NCI-H748 treated with DMSO at 0.1 percent for 48 hours (cell line): ENCODE data around the gene PTPRN2.

ENCODE experiments used
- DNase-seq: peaks from one replicate; lab custom pipeline; 2025; lab: John Stamatoyannopoulos, UW

PTPRN2 gene

GRCh38 chr7:157769526-157770215 lies 818.0 kb downstream of the PTPRN2 start:
- no peak for DNase-seq

DNA sequence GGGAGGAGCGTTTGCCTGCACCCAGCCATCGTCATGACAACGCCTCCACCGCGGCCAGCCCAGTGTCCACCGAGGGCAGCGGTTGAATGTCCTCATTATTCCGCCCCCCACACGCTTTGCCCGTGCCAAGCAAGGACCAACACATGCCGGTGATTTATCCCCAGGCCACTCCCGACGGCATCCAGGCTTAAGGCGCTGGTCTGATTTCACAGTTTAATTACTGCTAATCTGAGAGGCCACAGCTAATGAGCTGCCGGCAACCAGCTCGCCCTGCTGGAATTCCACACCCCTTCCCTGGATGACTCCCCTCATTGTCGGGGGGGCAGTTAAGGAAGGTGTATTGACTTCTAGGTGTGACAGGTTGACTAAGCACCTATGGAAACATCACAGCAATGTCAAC lies 818.5 kb downstream of the PTPRN2 start:
- DNase-seq = peak; percentile 65

DNA sequence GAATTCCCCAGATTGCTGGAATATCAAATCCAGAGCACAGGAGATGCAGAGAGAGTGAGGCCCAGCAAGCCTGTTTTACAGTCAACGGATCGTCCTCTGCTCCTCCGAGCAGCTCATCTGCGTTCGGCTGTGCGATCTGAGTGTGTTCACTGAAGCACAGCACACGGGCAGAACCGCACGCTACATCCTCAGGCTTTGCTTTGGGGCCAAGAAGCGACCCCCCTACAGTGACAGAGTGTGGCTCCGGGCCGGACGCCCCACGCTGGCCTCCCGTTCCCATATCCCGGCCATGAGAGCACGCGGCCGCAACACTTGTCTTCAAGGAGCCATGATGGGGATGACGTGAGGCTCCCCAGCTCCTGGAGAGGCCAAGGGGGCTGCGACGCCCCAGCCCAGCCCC lies 819.4 kb downstream of the PTPRN2 start:
- no peak for DNase-seq

DNA sequence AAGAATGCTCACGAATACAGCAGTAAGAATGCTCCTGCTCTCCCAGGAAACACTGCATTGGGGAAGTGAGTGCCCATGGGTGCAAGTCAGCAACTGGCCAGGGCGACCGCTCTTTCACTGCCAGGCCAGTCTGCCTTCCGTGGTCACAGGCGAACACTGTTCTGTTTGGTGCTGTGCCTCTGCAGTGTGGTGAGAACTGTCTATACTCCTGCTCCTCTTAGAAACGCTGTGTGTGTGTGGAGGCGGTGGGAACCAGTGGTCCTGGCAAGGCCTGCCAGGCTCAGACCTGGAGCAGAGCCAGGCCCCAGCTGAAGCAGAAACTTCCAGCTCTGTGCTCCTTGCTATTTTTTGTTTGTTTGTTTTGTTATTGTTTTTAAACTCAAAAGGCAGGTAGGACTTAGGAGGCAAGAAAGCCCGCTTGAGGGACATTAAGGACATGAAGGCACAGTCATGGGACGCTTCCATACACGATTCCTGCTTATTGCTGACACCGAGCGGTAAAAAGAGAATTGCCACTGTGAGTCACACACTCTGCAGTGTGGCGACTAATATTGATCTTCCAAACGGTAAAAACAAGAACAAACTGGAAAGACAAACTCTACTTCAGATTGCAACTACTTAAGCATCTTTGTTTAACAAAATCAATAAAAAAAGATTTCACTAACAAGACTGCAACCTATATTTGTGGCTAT lies 820.0 kb downstream of the PTPRN2 start:
- DNase-seq = no peak

DNA sequence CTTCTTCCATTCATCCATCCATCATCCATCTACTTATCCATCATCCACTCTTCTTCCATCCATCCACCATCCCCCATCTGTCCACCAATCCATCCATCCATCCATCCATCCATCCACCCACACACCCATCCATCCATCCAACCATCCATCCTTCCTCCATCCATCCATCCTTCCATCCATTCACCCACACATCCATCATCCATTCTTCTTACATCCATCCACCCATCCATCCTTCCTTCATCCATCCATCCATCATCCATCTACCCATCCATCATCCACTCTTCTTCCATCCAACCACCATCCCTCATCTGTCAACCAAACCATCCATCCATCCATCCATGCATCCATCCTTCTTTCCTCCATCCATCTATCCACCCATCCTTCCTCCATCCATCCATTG lies 821.5 kb downstream of the PTPRN2 start:
- DNase-seq = no peak

DNA sequence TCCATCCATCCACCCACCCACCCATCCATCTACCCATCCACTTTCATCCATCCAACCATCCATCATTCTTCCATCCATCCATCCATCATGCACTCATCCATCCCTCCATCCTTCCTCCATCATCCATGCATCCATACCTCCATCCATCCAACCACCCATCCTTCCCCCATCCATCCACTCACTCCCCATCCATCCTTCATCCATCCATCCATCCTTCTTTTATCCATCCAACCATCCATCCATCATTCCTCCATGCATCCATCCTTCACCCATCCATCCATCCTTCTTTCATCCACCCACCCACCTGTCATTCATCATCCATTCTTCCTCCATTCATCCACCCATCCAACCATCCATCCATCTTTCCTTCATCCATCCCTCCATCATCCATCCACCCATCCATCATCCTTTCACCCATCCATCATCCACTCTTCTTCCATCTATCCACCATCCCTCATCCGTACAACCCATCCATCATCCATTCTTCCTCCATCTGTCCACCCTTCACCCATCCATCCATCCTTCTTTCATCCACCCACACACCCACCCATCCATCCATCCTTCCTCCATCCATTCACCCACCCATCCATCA lies 822.6 kb downstream of the PTPRN2 start:
- no peak for DNase-seq

GRCh38 chr7:157764193-157764592 lies 823.4 kb downstream of the PTPRN2 start:
- no peak for DNase-seq

GRCh38 chr7:157763279-157764000 lies 824.2 kb downstream of the PTPRN2 start:
- no peak for DNase-seq

DNA sequence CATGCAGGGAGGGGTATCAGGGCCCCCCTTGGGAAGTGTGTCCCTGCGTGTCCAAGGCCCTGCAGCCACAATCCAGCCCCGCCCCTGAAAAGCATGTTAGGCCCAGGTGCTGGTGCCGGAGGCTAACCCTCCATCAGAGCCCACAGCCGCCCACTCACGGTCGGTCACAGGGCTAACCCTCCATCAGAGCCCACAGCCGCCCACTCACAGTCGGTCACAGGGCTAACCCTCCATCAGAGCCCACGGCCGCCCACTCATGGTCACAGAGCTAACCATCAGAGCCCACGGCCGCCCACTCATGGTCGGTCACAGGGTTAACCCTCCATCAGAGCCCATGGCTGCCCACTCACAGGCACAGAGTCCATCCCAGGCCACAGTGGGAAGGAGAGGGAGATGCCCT lies 824.8 kb downstream of the PTPRN2 start:
- no peak for DNase-seq

DNA sequence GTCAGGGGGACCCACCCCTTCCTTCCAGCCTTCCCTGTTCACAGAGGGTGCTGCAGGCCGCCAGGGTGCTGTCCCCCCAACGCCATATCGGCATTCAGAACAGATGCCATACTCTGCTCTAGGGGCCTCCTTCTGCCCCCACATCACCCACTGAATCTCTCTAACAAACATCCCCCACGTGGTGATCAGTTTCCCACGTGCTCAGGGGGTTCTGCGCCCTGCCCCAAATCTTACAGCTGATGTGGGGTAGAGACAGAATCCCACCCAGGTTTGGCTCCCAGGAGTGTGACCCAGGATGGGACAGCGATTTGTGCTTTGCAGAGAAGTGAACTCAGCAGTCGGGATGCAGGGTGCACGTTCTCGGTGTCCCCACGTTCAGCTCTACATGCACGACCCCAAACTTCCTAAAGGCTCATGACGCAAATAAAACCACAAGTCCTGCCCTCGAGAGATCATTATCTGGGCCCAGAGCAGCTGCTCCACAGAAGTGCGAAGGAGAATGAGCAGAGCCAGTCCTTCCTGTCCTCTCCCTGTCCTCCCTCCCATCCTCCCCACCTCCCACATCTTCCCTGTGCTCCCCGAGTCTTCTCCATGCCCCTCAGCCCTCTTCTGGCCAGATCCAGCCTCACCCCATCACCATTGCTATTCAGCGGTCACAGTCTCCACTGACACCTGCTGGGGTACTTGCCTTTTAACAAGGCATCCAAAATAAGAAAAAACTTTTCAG lies 827.5 kb downstream of the PTPRN2 start:
- DNase-seq = no peak

DNA sequence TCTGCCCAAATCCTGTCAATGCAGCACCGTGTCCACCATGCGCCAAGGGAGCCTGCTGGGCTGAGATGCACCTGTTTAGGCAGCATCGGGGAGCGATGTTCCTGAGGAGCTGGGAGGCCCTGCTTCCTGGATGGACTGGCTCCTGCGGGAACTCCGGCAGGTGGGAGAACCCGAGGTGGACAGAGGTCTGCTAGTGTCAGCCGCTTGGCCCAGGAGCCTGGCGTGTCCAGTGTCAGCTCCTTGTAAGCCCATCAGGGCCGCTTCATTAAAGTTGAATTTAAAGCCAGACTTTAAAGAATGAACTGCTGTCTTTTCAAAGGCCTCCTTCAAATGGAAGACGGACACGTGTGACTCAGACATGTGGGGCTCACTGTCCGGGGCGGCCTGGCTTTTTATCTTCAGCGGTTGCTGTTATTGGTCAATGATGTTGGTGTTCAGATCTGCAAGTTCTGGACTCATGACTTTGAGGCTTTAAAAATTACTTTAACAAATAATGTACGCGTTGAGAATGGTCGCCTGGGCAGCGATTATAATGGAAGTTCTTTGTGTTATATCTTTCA lies 828.3 kb downstream of the PTPRN2 start:
- DNase-seq = no peak

- no peak for DNase-seq
Observed at GRCh38 chr7:157758468-157759245, 829.0 kb downstream of the PTPRN2 start.

DNA sequence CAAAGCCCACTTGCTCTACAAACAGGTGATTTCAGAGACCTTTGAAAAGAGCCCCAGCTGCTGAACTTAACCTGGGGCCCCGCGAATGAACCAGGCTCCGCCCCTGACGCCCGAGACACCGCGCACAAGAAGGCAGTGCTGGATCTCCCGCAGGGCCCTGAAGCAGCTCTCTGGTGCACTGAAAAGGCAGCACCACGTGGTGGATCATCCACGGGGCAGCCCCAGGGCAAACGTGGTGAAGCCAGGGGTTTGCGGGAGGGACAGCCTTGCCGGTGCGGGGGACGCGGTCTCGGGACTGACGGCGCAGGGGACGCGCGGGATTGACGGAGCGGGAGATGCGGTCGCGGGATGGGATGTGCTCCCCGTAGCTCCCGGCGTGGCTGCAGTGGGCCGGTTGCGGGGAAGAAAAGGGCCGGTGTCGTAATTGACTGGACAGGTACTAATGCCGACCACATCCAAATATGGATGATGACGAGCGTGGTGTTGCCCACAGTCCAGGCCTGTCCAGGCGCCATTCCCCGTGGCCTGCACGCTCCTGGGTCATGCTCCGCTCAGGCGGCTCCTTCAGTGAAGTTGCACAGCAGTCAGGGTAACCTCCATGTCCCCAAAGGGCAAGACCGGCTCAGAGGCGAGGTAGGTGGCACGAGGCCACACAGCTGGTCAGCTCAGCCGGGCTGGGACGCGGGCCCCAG lies 829.7 kb downstream of the PTPRN2 start:
- no peak for DNase-seq

GRCh38 chr7:157757211-157757610 lies 830.4 kb downstream of the PTPRN2 start:
- DNase-seq = no peak

DNA sequence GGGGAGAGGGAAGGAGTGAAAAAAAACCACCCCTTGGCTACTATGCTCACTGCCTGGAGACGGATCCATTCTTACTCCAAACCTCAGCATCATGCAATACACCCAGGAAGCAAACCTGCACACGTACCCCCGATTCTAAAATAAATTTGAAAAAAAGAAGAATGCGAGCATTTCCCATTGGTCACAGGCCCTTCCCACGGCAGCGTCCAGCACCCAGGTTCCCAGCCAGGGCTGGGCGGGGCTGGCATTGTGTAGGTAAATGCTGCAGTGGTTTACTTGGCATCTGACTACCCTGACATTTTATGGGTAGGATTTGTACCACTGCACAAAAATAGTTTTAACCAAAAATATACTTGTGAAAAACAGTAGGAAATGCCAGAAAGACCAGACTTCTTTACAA lies 831.9 kb downstream of the PTPRN2 start:
- no peak for DNase-seq

- DNase-seq = no peak
Observed at GRCh38 chr7:157754416-157754790, 833.2 kb downstream of the PTPRN2 start.

DNA sequence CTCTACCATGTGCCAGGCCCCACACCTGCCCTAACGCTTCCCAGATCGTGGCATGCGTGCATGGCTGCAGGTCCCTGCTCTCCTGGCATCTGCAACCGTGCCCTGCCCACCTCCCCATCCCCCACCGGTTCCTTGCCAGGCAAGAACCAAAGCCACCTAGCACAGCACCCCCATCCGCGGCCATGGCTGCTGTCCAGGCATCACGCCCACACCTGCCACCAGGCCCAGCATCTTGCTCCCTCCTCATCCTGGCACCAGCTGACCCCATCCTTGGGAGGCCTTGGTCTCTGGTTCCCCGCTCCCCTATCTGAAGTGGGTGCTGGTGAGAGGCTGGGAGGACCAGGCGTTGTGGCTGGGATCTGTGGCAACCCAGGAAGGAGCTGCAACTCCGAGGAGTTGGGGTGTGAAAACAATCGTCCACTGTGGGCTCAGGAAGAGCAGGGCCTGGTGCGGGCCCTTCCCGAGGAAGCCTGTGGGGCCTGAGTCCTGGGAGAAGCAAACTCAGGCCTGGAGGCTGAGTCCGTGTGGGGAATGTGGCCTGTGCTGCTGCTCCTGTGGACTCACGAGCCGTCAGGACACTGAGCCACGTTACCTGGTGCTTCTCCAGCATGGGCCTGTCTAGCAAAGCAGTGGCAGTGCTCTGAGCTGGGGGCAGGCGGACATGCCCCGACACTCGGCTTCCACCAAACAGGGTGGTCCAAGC lies 833.8 kb downstream of the PTPRN2 start:
- no peak for DNase-seq

- DNase-seq = no peak
Observed at GRCh38 chr7:157752832-157753291, 834.8 kb downstream of the PTPRN2 start.

- DNase-seq = no peak
Observed at GRCh38 chr7:157751951-157752673, 835.5 kb downstream of the PTPRN2 start.
